ENCODE data around the gene GATA1.

The GATA1 gene

GRCh38 chrX:48785186-48785539 is 1.2 kb upstream of the GATA1 start:
- DNase-seq (ENCODE audit: low read depth), result no peak

- DNase-seq (ENCODE audit: low read depth), result no peak
Observed at GRCh38 chrX:48785540-48786214, 713 bp upstream of the GATA1 start.

- no peak for DNase-seq (ENCODE audit: low read depth)
Observed at GRCh38 chrX:48786825-48787504, 575 bp downstream of the GATA1 start.

GRCh38 chrX:48787505-48788443 is 1.4 kb downstream of the GATA1 start:
- DNase-seq (ENCODE audit: low read depth), result no peak

- DNase-seq (ENCODE audit: low read depth), result no peak
Observed at GRCh38 chrX:48789366-48790220, 3.2 kb downstream of the GATA1 start.

- DNase-seq (ENCODE audit: low read depth), result no peak
Observed at GRCh38 chrX:48790477-48790876, 4.1 kb downstream of the GATA1 start.

- DNase-seq (ENCODE audit: low read depth), result no peak
Observed at GRCh38 chrX:48791063-48791820, 4.9 kb downstream of the GATA1 start.

- no peak for DNase-seq (ENCODE audit: low read depth)
Observed at GRCh38 chrX:48792219-48792618, 5.8 kb downstream of the GATA1 start.

- no peak for DNase-seq (ENCODE audit: low read depth)
Observed at GRCh38 chrX:48793935-48794334, 7.5 kb downstream of the GATA1 start.

- no peak for DNase-seq (ENCODE audit: low read depth)
Observed at GRCh38 chrX:48794340-48794910, 8.0 kb downstream of the GATA1 start.

GRCh38 chrX:48794911-48795515 is 8.6 kb downstream of the GATA1 start:
- peak; percentile 51 for DNase-seq (ENCODE audit: low read depth)

- no peak for DNase-seq (ENCODE audit: low read depth)
Observed at GRCh38 chrX:48798318-48798717, 11.9 kb downstream of the GATA1 start.

GRCh38 chrX:48800574-48801279 is 14.3 kb downstream of the GATA1 start:
- DNase-seq (ENCODE audit: low read depth), result no peak

GRCh38 chrX:48801280-48802088 is 15.1 kb downstream of the GATA1 start, which contains the start of gene HDAC6:
TSS of gene HDAC6 (plus strand) at chrX:48802067. CDS start at chrX:48802693, 626 bp downstream.
- peak; percentile 96 for DNase-seq (ENCODE audit: low read depth)

- DNase-seq (ENCODE audit: low read depth), result peak; percentile 40
Observed at GRCh38 chrX:48802089-48802904, 15.9 kb downstream of the GATA1 start.

- DNase-seq (ENCODE audit: low read depth), result no peak
Observed at GRCh38 chrX:48802905-48803200, 16.5 kb downstream of the GATA1 start.

- DNase-seq (ENCODE audit: low read depth), result no peak
Observed at GRCh38 chrX:48806081-48806480, 19.7 kb downstream of the GATA1 start.

GRCh38 chrX:48813644-48814043 is 27.3 kb downstream of the GATA1 start:
- no peak for DNase-seq (ENCODE audit: low read depth)
